Limb (tissue), 2 donors: Measurements from ENCODE around the gene H2AZ1.

Experiments
- DNase-seq, 2 donors: peaks; one replicate each; pipeline ENCODE4 v3.0.0-alpha.2; 2016; ENCODE audit errors: extremely low spot score in 2 of 2

The H2AZ1 gene

GRCh38 chr4:99946356-99947189, 3.5 kb downstream of the H2AZ1 start, which contains the start of gene DNAJB14:
Gene DNAJB14 (minus strand): TSS chr4:99946618. CDS start chr4:99946571, 47 bp downstream.
- peak; percentile 82 to 85 for DNase-seq

- DNase-seq, result peak in 1 of 2 donors; percentile 35
These were observed 4.2 kb downstream of the H2AZ1 start for GRCh38 chr4:99945718-99946355.

GRCh38 chr4:99943904-99944437, 6.1 kb downstream of the H2AZ1 start:
- DNase-seq, result no peak

GRCh38 chr4:99938243-99938753, 11.8 kb downstream of the H2AZ1 start:
- DNase-seq, result no peak

- no peak for DNase-seq
These were observed 15.2 kb downstream of the H2AZ1 start for GRCh38 chr4:99934891-99935290.

- no peak for DNase-seq
These were observed 22.5 kb downstream of the H2AZ1 start for GRCh38 chr4:99927566-99927965.

GRCh38 chr4:99921174-99921573, 28.9 kb downstream of the H2AZ1 start:
- no peak for DNase-seq

- no peak for DNase-seq
These were observed 31.4 kb downstream of the H2AZ1 start for GRCh38 chr4:99918656-99919055.

GRCh38 chr4:99917575-99917974, 32.5 kb downstream of the H2AZ1 start:
- DNase-seq, result no peak

GRCh38 chr4:99915449-99915848, 34.6 kb downstream of the H2AZ1 start:
- no peak for DNase-seq
